Activated CD8-positive, alpha-beta memory T cell treated with anti-CD3 and anti-CD28 coated beads, Interleukin-2, amount 50 U/mL, for 1 hour (primary cell): Measurements from ENCODE around the gene PAFAH1B1.
"Not testable (repeated sequence)": the region's sequence is repeated elsewhere in the genome, so short reads cannot be mapped to it uniquely, and the experiment has no call there.

Experiments used
- DNase-seq: peaks from one replicate; pipeline ENCODE4 v3.0.0-alpha.2; 2020; ENCODE audit errors: extremely low read depth

PAFAH1B1 gene

DNA sequence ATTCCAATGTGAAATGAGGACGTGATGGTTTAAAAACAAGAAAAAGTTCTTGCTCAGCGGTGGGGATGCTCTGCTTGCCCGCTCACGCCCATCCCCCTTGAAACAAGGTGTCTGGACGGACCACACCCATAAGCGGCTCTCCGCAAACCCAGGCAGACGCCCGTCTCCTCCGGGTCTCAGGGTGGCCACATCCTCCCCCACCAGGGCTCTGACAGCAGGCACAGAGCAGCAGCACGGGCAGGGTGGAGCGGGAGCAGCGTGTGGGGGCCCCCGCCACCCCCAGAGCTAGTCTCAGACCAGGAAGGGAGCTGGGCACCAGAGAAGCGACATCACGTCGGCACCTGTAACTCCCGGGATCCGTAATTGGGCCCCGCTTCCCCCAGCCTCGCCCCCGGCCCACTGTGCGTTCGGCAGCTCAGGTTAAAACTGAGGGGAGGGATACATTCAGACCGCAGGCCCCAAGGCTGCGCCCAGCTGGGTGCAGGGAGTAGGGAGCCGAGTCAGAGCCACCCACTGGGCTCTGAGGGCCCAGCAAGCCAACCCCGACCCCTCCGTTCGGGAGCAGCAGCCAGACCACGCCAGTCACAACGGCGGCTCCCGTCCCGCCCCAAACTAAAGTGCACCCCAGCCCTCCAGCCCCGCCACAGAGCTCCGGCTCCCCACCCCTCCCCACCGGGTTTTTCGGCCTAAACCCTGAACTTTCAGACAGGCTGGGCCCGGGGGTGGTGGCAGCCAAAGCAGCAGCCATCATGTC lies 96.1 kb downstream of the PAFAH1B1 start:
- DNase-seq: no peak

DNA sequence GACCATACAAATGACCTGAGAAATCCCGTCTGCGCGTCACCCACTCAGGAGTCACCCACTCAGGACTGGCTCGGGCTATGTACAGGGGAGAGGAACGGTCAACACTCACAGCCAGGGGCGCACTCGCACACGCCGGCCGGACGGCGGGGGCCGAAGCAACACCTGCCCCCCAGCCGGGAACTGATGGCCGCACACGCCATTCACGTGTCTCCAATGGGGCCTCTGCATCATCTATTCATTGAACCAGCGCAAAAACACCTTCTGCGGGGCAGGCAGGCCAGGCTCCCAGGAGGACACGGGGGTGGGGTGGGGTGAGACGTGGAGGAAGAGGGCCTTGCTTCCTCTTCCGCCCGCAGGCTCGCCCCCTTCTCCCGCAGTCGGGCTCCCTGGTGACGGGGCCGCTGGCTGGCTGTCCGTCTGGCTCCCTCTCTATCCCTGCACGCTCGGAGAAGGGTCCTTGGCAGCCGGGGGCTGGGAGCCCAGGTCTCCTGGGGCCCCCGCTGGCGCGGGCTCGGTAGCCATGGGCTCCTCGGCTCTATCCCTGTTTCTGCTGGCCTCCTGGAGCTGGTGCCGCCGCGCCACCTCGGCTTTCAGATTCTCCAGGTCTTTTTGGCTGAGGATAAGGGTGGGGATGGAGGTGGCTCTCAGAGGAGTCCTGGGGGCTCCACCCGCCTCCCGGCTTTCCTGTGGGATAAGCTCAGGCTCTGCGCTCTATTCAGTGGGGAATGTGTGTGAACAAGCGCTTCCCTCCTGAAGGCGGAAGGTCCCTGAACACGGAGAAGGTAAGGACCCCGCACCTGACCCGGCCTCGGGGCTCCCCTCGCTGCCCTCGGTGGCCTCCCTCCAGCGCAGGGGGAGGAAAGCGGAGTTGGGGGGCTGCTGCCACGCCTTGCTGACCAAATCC lies 97.0 kb downstream of the PAFAH1B1 start:
- DNase-seq: no peak

DNA sequence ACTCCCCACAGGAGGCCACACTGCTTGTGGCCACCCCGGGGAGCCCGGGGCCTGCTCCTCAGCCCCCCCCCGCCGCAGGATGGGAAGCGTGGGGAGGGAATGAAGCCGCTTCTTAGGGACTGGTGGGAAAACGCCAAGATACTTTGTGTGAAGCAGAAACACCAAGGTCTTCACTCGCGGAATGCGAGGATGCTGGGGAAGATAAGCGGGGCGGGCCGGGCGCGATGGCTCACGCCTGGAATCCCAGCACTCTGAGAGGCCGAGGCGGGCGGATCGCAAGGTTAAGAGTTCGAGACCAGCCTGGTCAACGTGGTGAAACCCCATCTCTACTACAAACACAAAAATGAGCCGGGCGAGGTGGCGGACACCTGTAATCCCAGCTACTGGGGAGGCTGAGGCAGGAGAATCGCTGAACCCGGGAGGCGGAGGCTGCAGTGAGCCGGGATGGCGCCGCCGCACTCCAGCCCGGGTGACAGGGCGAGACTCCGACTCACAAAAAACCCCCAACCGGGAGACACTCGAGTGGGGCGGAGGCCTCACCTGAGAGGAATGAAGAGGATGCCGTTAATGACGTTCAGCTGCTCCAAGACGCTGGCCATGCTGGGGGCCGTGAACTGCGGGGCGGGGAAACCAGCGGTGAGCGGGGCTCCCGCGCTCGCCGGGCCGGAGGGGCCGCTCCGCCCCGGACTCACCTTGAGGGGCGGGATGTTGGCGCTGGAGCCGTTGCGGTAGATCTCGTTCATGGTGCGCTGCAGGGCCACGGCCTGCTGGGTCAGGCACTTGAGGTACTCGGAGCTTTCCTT lies 97.8 kb downstream of the PAFAH1B1 start:
- DNase-seq: no peak

DNA sequence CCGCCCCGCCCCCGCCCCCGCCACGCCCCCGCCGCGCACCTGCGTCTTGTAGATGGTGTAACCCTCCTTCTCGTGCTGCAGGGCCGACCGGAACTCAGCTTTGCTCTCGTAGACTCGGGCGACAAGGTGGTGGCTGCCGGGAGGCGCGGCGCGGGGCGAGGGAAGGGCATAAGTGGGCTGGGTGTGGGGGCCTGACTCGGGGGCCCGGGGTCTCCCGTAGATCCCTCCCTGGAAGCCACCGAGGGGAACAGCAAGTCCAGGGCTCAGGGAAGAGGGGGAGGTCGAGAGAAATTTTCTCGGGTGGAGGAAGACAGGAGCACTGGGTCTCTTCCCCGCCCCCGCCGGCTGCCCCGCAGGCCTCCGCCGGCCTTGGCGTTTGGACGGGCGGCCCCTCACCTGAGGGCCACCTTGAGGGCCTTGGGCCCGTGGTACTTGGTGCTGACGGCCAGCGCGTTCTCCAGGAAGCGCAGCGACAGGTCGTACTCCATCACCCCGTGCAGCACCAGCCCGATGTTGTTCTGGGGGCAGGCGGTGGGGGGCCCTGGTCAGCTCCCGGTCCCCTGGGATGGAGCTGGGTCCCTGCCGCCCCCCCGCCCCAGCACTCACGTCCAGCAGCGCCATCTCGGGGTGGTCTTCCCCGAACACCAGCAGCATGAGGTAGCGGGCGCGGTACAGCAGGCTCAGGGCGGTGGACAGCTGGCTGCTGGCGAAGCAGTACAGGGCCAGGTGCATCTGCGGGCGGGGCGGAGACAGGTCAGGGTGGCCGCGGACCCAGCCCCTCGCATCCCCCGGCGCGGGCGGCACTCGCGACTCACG lies 98.7 kb downstream of the PAFAH1B1 start:
- no peak for DNase-seq

GRCh38 chr17:2692781-2693135 lies 99.3 kb downstream of the PAFAH1B1 start:
- DNase-seq: no peak

DNA sequence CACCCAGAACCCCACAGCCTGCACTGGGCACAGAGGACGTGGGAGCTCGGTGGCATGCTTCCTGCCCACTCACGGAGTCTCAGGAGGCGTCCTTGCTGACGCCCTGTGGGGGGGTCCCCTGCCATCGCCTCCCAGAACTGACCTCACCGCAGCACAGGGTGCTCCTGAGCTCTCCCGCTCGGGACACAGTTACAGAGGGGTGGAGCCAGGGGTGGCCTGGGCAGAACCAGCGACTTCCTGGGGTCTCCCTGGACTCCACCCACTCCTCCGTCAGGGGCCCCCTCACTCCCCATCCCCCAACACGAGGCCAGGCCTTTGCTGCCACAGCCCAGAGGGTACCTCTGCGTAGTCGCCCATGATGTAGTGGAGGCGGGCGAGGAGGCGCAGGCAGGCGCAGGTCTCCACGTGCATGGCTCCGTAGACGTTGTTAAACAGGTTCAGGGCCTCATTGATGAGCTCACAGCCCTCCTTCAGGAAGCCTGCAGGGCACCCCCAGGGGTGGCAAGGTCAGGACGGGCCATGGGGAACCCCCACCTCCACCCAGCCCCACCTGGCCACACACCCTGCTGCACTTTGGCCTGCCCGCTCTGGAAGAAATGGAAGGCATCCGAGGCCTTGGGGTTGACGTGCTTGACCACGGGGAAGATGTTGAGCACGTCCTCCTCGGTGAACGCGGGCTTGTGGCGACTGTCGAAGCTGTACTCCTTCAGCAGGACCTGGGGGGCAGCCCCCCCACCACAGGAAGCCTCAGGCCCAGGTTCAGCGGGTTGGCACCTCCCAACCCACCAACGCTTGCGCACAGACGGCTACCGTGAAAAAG lies 100.3 kb downstream of the PAFAH1B1 start:
- DNase-seq: no peak

DNA sequence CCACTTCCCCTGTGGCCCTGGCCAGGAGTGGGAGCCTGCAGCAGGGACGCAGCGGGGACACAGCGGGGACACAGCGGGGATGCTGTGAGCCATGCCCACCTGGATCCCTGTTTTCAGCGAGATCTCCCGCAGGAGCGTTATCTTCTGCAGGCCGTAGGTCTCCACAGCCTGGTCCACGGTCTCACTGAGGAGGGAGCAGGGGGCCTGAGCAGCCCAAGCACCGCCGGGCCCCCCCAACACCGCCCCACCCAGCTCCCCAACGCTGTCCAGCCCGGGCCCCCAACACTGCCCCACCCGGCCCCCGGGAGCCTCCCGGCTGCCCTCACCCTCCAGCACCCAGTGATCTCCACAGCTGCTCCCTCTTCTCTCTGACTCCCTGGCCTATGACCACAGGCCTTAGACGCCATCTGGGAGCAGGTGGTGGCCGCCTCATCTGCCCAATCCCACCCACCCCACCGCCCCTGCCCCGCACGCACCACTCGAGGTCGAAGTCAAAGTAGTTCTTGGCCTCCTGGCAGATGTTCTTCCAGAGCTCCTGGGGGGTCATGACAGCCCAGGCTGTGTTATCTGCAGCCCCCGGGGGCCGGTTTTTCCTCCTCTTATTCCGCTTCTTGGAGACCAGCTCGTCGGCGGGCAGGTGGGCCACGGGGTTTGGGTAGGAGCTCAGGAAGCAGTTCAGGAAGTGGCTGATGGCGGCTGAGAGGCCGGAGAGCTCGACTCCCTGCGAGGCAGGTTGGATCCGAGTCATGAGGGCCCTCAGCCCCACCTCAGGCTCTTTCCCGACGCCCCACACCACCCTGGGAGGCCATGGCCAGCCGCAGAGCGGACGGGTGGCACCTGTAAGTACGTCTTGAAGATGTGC lies 101.2 kb downstream of the PAFAH1B1 start:
- DNase-seq: no peak

GRCh38 chr17:2695243-2695960 lies 101.9 kb downstream of the PAFAH1B1 start:
- DNase-seq: no peak

GRCh38 chr17:2695961-2696760 lies 102.7 kb downstream of the PAFAH1B1 start:
- DNase-seq: no peak

DNA sequence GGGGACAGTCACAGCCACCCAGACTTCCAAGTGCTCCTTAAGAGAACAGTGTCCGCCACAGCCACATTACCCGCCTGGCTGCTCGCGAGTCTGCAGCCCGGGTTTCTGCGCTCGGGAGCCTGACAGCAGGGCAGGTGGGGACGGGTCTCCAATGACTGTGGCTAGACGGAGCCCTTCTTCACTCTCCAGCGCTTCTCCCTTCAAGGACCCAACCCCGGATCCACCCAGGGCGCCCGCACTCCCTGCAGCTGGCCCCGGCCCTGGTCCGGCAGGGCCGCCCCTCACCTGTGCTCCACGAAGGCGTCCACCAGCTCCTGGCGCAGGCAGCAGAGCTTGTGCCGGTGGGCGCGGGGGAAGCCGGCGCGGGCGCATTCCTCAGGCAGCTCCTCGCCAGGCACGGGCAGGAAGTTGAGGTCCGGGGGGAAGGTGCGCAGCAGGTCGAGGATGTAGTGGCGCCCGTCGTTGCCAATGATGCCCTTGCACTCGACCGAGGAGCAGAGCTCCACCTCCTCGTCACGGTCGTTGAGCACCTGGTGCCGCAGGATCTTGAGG lies 104.2 kb downstream of the PAFAH1B1 start:
- no peak for DNase-seq

GRCh38 chr17:2699216-2699805 lies 105.9 kb downstream of the PAFAH1B1 start:
- DNase-seq: not testable (repeated sequence)

GRCh38 chr17:2700030-2700490 lies 106.6 kb downstream of the PAFAH1B1 start:
- DNase-seq: no peak

- no peak for DNase-seq
These were observed 107.2 kb downstream of the PAFAH1B1 start for GRCh38 chr17:2700491-2701141.

GRCh38 chr17:2701161-2701995 lies 107.9 kb downstream of the PAFAH1B1 start:
- no peak for DNase-seq

DNA sequence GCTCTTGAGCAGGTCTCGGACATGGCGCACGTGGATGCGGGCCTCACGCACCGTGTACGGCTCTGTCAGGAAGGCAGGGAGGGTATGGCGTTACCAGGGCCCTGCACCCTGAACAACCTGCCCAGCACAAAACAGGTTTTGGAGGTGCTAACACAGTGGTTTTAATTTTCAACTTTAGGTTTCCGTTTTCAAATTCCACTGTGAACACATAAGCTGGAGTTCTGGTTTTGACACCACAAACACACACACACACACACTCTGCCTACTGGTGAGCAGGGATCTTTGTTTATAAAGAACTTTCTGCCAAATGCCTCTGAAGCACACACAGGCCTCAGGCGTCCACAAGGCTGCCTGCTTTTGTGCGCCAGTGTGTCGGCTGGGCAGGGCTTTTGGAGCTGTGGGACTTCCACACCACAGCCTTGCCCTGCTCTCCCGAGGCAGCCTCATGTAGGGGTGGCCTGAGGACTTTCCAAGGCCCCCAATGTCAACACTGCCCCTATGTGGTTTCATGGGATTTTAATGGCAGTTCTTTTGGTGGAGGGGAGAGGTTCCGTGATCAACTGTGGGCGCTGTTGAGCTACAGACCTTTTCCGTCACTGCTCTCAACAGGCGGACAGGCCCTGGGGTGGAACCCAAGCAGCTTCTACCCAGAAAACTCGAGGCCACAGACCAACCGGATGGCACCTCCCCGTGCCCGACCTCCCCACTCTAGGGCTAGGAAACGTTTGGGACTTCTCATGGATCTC lies 108.7 kb downstream of the PAFAH1B1 start:
- DNase-seq: no peak
